Effector CD8-positive, alpha-beta T cell (primary cell): ENCODE measurements around the gene ERCC8.
"Not testable (repeated sequence)": the region's sequence is repeated elsewhere in the genome, so short reads cannot be mapped to it uniquely, and the experiment has no call there.

ENCODE experiments used
- DNase-seq: peaks from one replicate; lab custom pipeline; 2025; lab: John Stamatoyannopoulos, UW
- total RNA-seq, 4 experiments: gene quantifications; one replicate each; lab custom pipeline; 2026; lab: John Stamatoyannopoulos, UW

Gene ERCC8
- total RNA-seq, result 15.5 to 26.4 (median 18.3) reads per million in 4 experiments

DNA sequence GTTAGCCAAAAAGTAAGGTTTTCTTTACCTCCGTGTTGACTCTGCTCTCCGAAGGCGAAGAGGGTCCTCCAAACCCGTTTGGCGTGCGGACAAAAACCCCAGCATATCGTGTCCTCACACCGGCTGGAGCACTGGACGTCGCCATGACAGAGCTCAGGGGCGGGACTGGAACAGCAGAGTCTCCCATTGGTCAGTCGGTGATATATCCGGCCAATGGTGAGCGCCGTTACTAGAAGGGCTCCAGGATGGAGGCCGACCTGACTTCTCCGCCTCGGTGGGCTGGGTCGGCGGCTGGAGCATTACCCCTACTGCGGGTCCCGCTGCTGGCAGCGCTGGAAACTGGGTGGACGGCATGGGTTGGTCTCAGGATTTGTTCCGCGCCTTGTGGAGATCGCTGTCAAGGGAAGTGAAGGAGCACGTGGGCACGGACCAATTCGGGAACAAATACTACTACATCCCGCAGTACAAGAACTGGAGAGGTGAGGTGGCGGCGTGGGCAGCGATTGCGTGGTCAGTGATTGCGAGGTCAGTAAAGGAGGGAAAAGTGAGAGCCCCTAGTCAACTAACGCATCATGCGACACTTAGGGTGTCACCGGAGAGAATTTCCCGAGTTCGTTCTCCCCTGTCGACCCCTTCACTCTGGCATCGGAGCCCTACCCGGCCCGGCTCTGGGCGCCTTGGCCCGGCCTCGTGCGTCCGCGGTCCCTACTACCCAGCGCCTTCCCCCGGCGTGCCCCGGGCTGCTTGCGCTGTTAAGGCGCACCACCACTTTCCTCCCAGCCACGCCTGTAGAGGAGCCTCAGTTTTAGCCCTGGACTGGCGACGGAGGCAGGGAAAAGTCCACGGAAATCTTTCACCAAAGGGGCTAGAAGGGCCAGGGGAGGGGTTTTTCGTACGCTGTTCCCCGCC lies at the start of gene ERCC8, which contains the start of gene NDUFAF2:
Gene ERCC8, minus strand, starts transcription at position 167 of the 909 bp plus-strand sequence. Its CDS starts 62 bp downstream, at position 105.
Gene NDUFAF2, plus strand, starts transcription at position 302 of the 909 bp plus-strand sequence. Its CDS starts 51 bp downstream, at position 353.
- peak; percentile 83 for DNase-seq

- no peak for DNase-seq
These were observed 49.2 kb upstream of the ERCC8 start for GRCh38 chr5:60993875-60994571.

- no peak for DNase-seq
These were observed 48.6 kb upstream of the ERCC8 start for GRCh38 chr5:60993425-60993824.

GRCh38 chr5:60992871-60993270 lies 48.0 kb upstream of the ERCC8 start:
- no peak for DNase-seq

DNA sequence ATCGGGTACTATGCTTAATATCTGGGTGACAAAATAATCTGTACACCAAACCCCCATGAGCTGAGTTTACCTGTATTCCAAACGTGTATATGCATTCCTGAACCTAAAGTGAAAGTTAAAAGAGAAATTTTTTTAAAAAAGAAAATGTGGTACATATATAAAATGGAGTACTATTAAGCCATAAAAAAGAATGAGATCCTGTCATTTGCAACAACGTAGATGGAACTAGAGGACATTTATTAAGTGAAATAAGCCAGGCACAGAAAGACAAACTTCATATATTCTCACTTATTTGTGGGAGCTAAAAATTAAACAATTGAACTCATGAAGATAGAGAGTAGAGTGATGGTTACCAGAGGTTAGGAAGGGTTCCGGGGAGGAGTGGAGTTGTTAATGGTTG lies 44.9 kb upstream of the ERCC8 start:
- DNase-seq, result no peak

- DNase-seq, result not testable (repeated sequence)
These were observed 37.3 kb upstream of the ERCC8 start for GRCh38 chr5:60982127-60982526.

- DNase-seq, result no peak
These were observed 35.6 kb upstream of the ERCC8 start for GRCh38 chr5:60980511-60980910.

GRCh38 chr5:60978968-60979367 lies 34.1 kb upstream of the ERCC8 start:
- no peak for DNase-seq

DNA sequence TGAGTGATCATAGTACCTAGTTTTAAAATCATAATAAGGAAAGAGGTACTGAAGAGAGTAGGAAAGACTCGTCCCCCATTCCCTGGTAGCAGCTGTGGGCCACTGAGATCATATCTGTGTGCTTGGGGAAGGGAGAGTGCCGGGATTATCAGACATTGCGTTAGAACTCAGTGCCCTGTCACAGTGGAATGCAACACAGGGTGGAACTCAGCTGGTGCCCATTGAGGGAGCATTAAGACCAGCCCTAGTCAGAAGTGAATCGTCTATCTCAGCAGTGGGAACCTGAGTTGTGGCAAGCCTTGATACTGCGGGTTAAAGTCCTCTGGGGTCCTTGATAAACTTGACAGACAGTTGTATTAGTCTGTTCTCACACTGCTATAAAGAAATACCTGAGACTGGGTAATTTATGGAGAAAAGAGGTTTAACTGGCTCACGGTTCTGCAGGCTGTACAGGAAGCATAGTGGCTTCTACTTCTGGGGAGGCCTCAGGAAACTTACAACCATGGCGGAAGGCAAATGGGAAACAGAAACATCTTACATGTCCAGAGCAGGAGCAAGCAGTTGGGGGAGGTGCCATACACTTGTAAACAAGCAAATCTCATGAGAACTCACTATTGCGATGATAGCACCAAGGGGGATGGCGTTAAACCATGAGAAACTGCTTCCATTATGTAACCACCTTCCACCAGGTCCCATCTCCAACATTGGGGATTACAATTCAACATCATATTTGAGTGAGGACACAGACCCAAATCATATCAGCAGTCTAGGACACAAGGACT lies 33.3 kb upstream of the ERCC8 start:
- no peak for DNase-seq

GRCh38 chr5:60972231-60972630 lies 27.4 kb upstream of the ERCC8 start:
- no peak for DNase-seq

DNA sequence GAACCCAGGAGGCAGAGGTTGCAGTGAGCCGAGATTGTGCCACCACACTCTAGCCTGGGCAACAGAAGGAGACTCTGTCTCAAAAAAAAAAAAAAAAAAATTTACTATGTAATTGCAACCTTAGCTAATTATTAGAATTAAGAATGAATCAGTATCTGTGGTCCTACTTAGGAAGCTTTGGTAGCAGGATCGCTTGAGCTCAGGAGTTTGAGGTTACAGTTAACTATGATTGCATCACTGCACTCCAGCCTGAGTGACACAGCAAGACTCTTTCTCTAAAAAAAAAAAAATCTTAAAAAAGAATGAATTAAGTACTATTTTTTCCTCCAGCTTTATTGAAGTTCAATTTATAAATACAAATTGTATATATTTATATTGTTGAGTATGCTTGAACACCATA lies 16.8 kb upstream of the ERCC8 start:
- no peak for DNase-seq

DNA sequence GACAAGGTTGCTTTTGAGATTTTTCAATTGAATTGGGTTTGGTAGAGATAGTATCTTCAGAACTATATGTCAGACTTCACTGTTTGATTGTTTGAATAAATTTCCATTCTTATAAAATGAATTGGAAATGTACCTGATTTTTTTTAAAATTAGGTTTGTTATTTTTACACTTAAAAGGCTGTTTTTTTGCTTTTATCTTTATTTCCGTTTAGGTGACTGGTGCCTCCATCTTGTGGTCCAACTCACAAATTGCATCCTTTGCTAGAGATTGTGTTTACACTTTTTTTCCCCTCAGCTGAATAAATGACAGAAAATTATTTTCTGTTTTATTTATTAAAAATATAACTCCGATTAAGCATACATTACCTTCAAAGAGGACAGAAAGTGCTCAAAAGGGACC lies 15.7 kb upstream of the ERCC8 start:
- no peak for DNase-seq

DNA sequence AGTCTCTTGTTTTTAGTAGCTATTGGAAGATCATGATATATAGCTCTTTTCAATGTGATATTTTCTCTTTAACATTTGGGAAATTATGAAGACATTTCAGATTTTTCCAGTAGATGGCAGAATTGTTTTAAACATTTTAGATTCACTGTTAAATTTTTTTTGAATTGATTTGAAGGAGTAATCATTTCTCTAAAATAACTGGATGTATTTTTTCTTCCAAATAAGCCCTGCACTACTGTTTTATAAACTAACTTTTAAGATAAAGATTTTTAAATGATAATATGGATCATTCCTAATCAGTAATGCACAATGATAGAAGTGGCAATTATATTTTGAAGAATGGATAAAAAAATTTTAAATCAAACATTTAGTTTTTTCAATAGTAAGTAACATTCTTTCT lies 14.3 kb upstream of the ERCC8 start:
- DNase-seq, result no peak

DNA sequence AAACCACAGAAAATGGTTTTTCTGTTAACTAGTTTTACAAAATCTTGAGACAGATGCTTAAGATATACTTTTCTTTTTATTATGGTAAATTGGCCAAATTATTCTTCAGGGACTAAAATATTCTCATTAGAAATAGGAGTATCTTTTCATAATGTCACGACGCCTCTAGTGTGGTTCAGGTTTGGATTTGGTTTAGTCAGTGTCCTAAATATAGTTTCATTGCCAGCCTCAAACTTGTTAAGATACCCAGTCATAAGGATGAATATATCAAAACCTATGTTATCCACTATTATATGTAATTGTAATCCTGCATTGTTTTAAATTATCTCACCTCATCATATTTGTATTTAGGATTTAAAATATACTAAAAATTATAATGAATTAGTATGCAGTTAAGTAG lies 13.8 kb upstream of the ERCC8 start:
- no peak for DNase-seq

- DNase-seq, result no peak
These were observed 13.2 kb upstream of the ERCC8 start for GRCh38 chr5:60958088-60958487.

DNA sequence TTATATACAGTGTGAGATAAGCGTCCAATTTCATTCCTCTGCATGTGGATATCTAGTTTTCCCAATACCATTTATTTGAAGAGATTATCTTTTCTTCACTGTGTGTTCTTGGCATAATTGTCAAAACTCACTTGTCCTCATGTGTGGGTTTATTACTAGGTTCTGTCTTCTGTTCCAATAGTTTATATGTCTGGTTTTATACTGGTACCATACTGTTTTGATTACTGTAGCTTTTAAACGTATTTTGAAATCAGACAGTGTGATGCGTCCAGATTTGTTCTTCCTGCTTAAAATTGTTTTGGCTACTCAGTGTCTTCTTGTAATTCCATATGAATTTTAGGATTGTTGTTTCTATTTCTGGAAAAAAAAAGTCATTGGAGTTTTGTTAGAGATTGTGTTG lies 10.4 kb upstream of the ERCC8 start:
- no peak for DNase-seq

GRCh38 chr5:60948738-60949137 lies 3.9 kb upstream of the ERCC8 start:
- DNase-seq, result no peak

GRCh38 chr5:60945813-60946187 lies 930 bp upstream of the ERCC8 start:
- peak; percentile 17 for DNase-seq

DNA sequence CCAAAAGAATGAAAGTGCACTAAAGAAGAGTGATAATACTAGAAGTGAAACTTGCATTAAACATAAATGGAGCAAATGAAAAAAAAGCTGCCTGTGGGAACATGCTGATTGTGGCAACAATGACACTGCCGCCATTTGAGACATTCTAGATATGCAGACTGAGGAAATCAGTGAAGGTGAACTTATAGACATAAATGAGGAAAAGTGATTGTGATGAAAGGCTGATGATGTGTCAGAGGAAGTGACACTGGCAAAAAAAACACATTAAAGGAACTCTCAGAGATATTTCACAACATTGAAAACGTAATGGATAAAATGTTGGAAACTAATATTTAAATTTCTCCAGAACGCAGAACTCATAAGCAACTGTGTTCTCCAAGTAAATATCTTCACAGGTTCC lies 1.2 kb downstream of the ERCC8 start:
- no peak for DNase-seq

GRCh38 chr5:60929024-60929423 lies 15.8 kb downstream of the ERCC8 start:
- DNase-seq, result no peak

GRCh38 chr5:60927450-60927849 lies 17.4 kb downstream of the ERCC8 start:
- no peak for DNase-seq

- no peak for DNase-seq
These were observed 26.4 kb downstream of the ERCC8 start for GRCh38 chr5:60918466-60918865.
